Bronchial epithelial cell (primary cell): ENCODE measurements around the gene CTLA4. TPM values are rescaled to one million over a fixed set of nuclear protein-coding genes. Genes with fewer than 3 reads are reported as not detected.

Source experiments
- DNase-seq: peaks from one replicate; pipeline ENCODE4 v3.0.0-alpha.2; 2010; ENCODE audit warnings: low read depth
- FAIRE-seq: peaks from 2 replicates; lab custom pipeline; 2011; peaks lifted over from hg19 to GRCh38; lab: Jason Lieb, UNC
- H3K27me3 ChIP-seq: 2 replicates; pipeline ENCODE4 v1.5.1; 2011; ENCODE audit warnings: low read length; ENCODE audit not compliant: control insufficient read depth, insufficient read depth
- H3K36me3 ChIP-seq: 2 replicates; pipeline ENCODE4 v1.5.1; 2011; ENCODE audit warnings: low read length; ENCODE audit not compliant: control insufficient read depth, insufficient read depth
- H3K4me3 ChIP-seq: 2 replicates; pipeline ENCODE4 v1.5.1; 2011; ENCODE audit warnings: mild to moderate bottlenecking, low read depth, low read length, control low read depth
- total RNA-seq: library from RNA; depleted of rRNA; stranded (reverse); fragments of >200 nt; gene quantifications from 2 replicates; pipeline ENCODE4 v1.2.1, GENCODE V29; 2014
- TF ChIP-seq, protein P1 (sequence below): IDR thresholded peaks from 2 replicates; pipeline ENCODE4 v1.5.1; 2011; ENCODE audit warnings: mild to moderate bottlenecking, moderate library complexity, low read length, control low read depth, inconsistent platforms; ENCODE audit not compliant: insufficient read depth, severe bottlenecking

The CTLA4 gene
- total RNA-seq, 1 donor from 2014 or later: not detected

GRCh38 chr2:203824057-203824456, 43.5 kb upstream of the CTLA4 start:
- H3K36me3 ChIP-seq: no peaks in the 10 kb centered on the region
- H3K4me3 ChIP-seq: no peak overlapping the region
- FAIRE-seq (no peak), DNase-seq (no peak)
- TF ChIP-seq, protein P1, sequence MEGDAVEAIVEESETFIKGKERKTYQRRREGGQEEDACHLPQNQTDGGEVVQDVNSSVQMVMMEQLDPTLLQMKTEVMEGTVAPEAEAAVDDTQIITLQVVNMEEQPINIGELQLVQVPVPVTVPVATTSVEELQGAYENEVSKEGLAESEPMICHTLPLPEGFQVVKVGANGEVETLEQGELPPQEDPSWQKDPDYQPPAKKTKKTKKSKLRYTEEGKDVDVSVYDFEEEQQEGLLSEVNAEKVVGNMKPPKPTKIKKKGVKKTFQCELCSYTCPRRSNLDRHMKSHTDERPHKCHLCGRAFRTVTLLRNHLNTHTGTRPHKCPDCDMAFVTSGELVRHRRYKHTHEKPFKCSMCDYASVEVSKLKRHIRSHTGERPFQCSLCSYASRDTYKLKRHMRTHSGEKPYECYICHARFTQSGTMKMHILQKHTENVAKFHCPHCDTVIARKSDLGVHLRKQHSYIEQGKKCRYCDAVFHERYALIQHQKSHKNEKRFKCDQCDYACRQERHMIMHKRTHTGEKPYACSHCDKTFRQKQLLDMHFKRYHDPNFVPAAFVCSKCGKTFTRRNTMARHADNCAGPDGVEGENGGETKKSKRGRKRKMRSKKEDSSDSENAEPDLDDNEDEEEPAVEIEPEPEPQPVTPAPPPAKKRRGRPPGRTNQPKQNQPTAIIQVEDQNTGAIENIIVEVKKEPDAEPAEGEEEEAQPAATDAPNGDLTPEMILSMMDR: no peak
- H3K27me3 ChIP-seq: no peaks in the 10 kb centered on the region

DNA sequence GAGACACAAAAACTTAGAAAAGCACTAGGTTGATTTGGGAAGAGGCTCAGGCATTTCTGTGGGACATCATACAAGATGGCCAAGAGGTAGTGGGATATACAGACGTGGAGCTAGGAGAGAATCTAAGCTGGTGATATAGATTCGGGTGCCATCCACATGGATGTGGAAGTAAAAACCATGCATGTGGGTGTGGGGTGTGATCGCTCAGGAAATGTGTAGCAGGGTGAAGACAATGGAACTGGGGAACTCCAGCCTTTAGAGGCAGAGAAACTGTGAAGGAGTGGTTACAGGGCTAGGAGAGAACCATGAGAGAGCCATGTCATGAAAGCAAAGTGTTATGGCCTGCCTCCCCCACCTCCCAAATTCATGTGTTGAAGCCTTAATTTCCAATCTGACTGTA, 43.0 kb upstream of the CTLA4 start:
- TF ChIP-seq, protein P1: no peak
- no peak for FAIRE-seq

GRCh38 chr2:203826704-203827103, 40.9 kb upstream of the CTLA4 start:
- Histone ChIP-seq H3K36me3 (no peaks in the 10 kb centered on the region), H3K27me3 (no peaks in the 10 kb centered on the region), H3K4me3 (no peak overlapping the region)
- TF ChIP-seq, protein P1: no peak
- DNase-seq (no peak), FAIRE-seq (no peak)

More for the DNA sequence above, 43.0 kb upstream of the CTLA4 start:
- no peaks in the 10 kb centered on the region for H3K27me3 ChIP-seq
- DNase-seq: no peak
- H3K36me3 ChIP-seq: no peaks in the 10 kb centered on the region
- H3K4me3 ChIP-seq: no peak overlapping the region

GRCh38 chr2:203830304-203831055, 37.1 kb upstream of the CTLA4 start:
- DNase-seq: no peak
- Histone ChIP-seq H3K36me3 (no peaks in the 10 kb centered on the region), H3K27me3 (peaks cover 2% of the 10 kb centered on the region), H3K4me3 (no peak overlapping the region)
- FAIRE-seq: no peak
- TF ChIP-seq, protein P1: no peak

DNA sequence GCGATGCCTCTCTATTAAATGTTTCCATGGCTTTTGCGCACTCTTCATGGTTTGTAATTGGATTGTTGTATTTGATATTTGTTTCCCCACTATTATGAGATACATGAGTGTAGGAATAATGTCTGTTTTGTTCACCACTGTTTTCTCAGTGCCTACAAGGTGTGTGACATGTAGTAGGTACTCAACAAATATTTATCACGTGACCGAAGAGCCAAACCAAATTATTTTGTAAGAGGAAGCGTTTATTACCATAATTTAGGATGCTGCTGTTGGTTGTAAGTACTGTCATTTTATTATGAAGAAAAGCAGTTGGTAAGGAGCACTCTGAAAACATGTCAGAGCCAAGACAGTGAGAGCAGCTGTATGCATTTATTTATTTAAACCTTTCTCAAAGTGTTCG, 32.2 kb upstream of the CTLA4 start:
- FAIRE-seq: no peak
- DNase-seq: no peak
- TF ChIP-seq, protein P1: no peak
- Histone ChIP-seq H3K27me3 (peaks cover 2% of the 10 kb centered on the region), H3K36me3 (no peaks in the 10 kb centered on the region), H3K4me3 (no peak overlapping the region)
